NCI-H146 treated with DMSO at 0.1 percent for 48 hours (cell line): ENCODE data around the gene LAMA5.
A peak's percentile ranks its signal among the peaks of the same experiment; 100 is the strongest.

Experiments
- DNase-seq: peaks from one replicate; lab custom pipeline; 2025; ENCODE audit not compliant: unreplicated experiment; lab: John Stamatoyannopoulos, UW

Gene LAMA5

GRCh38 chr20:62404112-62404665 is 37.1 kb upstream of the LAMA5 start:
- DNase-seq = no peak

GRCh38 chr20:62403331-62403730 is 36.2 kb upstream of the LAMA5 start:
- no peak for DNase-seq

- DNase-seq = no peak
Measured at GRCh38 chr20:62402456-62403150, 35.5 kb upstream of the LAMA5 start.

GRCh38 chr20:62401331-62401779 is 34.2 kb upstream of the LAMA5 start:
- DNase-seq = no peak

GRCh38 chr20:62400541-62400940 is 33.4 kb upstream of the LAMA5 start:
- DNase-seq = no peak

GRCh38 chr20:62400021-62400420 is 32.9 kb upstream of the LAMA5 start:
- peak; percentile 32 for DNase-seq

- DNase-seq = no peak
Measured at GRCh38 chr20:62398120-62398821, 31.2 kb upstream of the LAMA5 start.

GRCh38 chr20:62396367-62397239 is 29.5 kb upstream of the LAMA5 start:
- DNase-seq = no peak

GRCh38 chr20:62395311-62396242 is 28.5 kb upstream of the LAMA5 start:
- DNase-seq = no peak

- no peak for DNase-seq
Measured at GRCh38 chr20:62394248-62395245, 27.4 kb upstream of the LAMA5 start.

GRCh38 chr20:62393830-62394229 is 26.7 kb upstream of the LAMA5 start:
- DNase-seq = no peak

GRCh38 chr20:62393335-62393665 is 26.2 kb upstream of the LAMA5 start:
- no peak for DNase-seq

GRCh38 chr20:62392621-62393334 is 25.7 kb upstream of the LAMA5 start:
- no peak for DNase-seq

GRCh38 chr20:62392077-62392418 is 24.9 kb upstream of the LAMA5 start:
- DNase-seq = no peak

- DNase-seq = no peak
Measured at GRCh38 chr20:62391165-62392076, 24.3 kb upstream of the LAMA5 start.

- no peak for DNase-seq
Measured at GRCh38 chr20:62390317-62391164, 23.4 kb upstream of the LAMA5 start.

- DNase-seq = no peak
Measured at GRCh38 chr20:62389601-62390087, 22.5 kb upstream of the LAMA5 start.
